ENCODE results near the gene FIBP. TPM values are rescaled to one million over a fixed set of nuclear protein-coding genes. Genes with fewer than 3 reads are reported as not detected.

Gene FIBP
- total and polyA plus RNA-seq, 2 donors (not counting 3 experiments of a cell fraction or from before 2014, with no cell fraction given) = 105 to 162 TPM

DNA sequence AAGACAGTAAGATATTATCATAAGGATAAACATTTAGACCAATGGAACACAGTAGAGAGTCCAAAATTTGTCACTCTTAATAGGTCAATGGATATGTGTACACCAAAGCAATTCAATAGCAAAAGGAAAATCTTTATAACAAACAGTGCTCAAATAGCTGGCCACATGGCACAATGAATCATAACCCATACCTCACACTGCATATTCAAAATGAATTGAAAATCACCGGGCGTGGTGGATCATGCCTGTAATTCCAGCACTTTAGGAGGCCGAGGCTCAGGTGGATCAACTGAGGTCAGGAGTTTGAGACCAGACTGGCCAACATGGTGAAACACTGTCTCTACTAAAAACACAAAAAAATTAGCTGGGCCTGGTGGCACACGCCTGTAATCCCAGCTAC lies 46.1 kb downstream of the FIBP start:
- Histone ChIP-seq H3K79me2 (ENCODE audit: control insufficient read depth, insufficient read depth, low read length) (no peaks in the 10 kb centered on the region), H2AFZ (ENCODE audit: low read depth, low read length) (no peak overlapping the region), H3K27me3 (ENCODE audit: control insufficient read depth in 2 of 2, insufficient read depth in 2 of 2, low read length in 2 of 2) (no peaks in the 10 kb centered on the region), H3K9me1 (replicated peaks; ENCODE audit: control insufficient read depth, extremely low read depth, insufficient read depth, low read length) (no peaks in the 10 kb centered on the region), H3K27ac (ENCODE audit: insufficient read depth, low read depth, low read length) (no peak overlapping the region), H4K20me1 (replicated peaks; ENCODE audit: control insufficient read depth, extremely low read depth, insufficient read depth, low read length) (no peaks in the 10 kb centered on the region), H3K4me2 (ENCODE audit: insufficient read depth, low read length) (no peak overlapping the region), H3K4me3 (replicated peaks in 1 of 3; ENCODE audit: insufficient read depth in 1 of 3, low read depth in 1 of 3, low read length in 3 of 3) (no peak overlapping the region), H3K36me3 (ENCODE audit: control insufficient read depth in 2 of 2, extremely low read depth in 1 of 2, insufficient read depth in 2 of 2, low read length in 2 of 2) (no peaks in the 10 kb centered on the region), H3K4me1 (ENCODE audit: control insufficient read depth, extremely low read depth, insufficient read depth, low read length) (no peaks in the 10 kb centered on the region), H3K9me3 (replicated peaks; ENCODE audit: control insufficient read depth, insufficient read depth, low read length) (no peaks in the 10 kb centered on the region), H3K9ac (replicated peaks; ENCODE audit: extremely low read depth, insufficient read depth, low read length) (no peak overlapping the region)
- ChIA-PET CTCF (interaction anchor here (2.5 kb wide), 1 partner anchor 10 kb away, joined by 9 read pairs; no protein-coding TSS in a partner anchor), POLR2A (no interaction called here)
- dilution Hi-C loops (cut with MboI; ENCODE audit: extremely low pct_ligation_motif_present, low sequenced_read_pairs) (no loop called here), intact Hi-C loops (cut with micrococcal nuclease) (no loop called here)
- DNase-seq (ENCODE audit: low read depth, low spot score) (no peak), FAIRE-seq (peak; percentile 42)
- TF ChIP-seq FOS (IDR thresholded peaks at IDR 0.05; ENCODE audit: borderline replicate concordance, insufficient read depth, low read length) = no peak
- TF ChIP-seq MYC (IDR thresholded peaks at IDR 0.05; ENCODE audit: low read depth, low read length) = no peak
- TF ChIP-seq POLR2AphosphoS5 (IDR thresholded peaks at IDR 0.05; ENCODE audit: insufficient read depth, low read depth, low read length) = no peak
- TF ChIP-seq GATA2 (IDR thresholded peaks at IDR 0.05; ENCODE audit: insufficient read depth, insufficient read length, low read depth, low read length) = no peak
- no peak for TF ChIP-seq CTCF (IDR thresholded peaks at IDR 0.05; ENCODE audit: extremely low read depth in 1 of 2, insufficient read depth in 1 of 2, low read depth in 1 of 2, low read length in 2 of 2)
- TF ChIP-seq EZH2 (IDR thresholded peaks at IDR 0.05; ENCODE audit: borderline replicate concordance, low read depth, low read length, severe bottlenecking) = no peak
- no peak for TF ChIP-seq MAX (IDR thresholded peaks at IDR 0.05; ENCODE audit: insufficient read depth, insufficient read length)
- no peak for TF ChIP-seq JUN (IDR thresholded peaks at IDR 0.05; ENCODE audit: borderline replicate concordance, insufficient read depth, insufficient read length, low read depth)
- no peak for TF ChIP-seq POLR2A (IDR thresholded peaks at IDR 0.05; ENCODE audit: low read depth, low read length)
- no TSS peak for BruUV-seq (replicated peaks)
